ENCODE measurements around the gene MINPP1. TPM values are rescaled to one million over a fixed set of nuclear protein-coding genes. Genes with fewer than 3 reads are reported as not detected.

The MINPP1 gene
- total and polyA plus RNA-seq, 2 of the 13 experiments (the other 11 are each of a cell fraction or from before 2014, with no cell fraction given), result 19.2 to 53.7 TPM

DNA sequence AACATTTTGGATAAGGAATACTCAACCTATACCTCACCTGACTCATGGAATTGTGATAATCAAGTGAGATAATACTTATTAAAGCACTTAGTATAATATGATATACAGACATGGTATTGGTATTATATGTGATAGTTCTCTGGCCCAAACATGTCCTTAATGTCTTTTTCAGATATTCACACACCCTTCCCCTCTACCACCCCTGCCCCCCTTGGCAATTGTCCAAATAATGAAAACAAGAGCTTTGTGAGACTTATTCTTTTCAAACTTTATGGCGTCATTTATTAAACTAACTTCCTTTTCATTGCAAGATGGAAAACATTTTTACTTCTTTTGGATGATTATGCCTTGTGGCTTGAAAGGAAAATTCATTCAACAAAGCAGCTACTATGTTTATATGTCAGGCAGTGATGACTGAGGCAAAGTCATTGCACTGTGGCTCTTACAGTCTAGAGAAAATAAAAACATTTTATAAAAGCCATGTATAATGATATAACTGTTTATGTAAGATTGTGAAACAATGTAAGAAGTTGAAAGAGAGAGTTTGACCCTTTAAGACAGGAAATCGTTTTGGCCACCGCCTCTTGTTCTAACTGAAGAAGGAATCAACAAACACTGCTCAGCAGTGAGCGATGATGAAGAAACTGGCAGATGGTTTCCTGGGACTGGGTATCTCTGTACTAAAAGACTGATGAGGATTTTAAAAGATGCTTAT lies 27.4 kb downstream of the MINPP1 start:
- H2AFZ ChIP-seq (ENCODE audit: low read length), result no peak overlapping the region
- in situ Hi-C loops (cut with HindIII; ENCODE audit: extremely low pct_ligation_motif_present, low pct_unique_long_range_greater_than_20kb) (no loop called here), intact Hi-C loops (cut with micrococcal nuclease; ENCODE audit: unreplicated experiment) (loop anchor here (2.0 to 10.0 kb wide), 2 partner anchors 93 to 127 kb away; partner anchors contain the start of gene PAPSS2)
- no peak overlapping the region for H3K4me2 ChIP-seq (ENCODE audit: low read depth, low read length)
- ChIA-PET POLR2A (no interaction called here), CTCF (ENCODE audit: low intra/inter-chr PET ratio, low total read pairs) (interaction anchor here (2.0 kb wide), 1 partner anchor 203 kb away, joined by 15 read pairs; no protein-coding TSS in a partner anchor)
- no peaks in the 10 kb centered on the region for H4K20me1 ChIP-seq (ENCODE audit: insufficient read depth, low read length)
- no peak overlapping the region for H3K4me3 ChIP-seq (replicated peaks in 1 of 3; ENCODE audit: insufficient read depth in 1 of 3, low read depth in 2 of 3, low read length in 3 of 3)
- WGBS (ENCODE audit: low lambda C conversion rate), result 91% methylated on average over 4 of the region's 4 CpGs
- no TSS peak for BruUV-seq (replicated peaks)
- no peak overlapping the region for H3K9ac ChIP-seq (ENCODE audit: insufficient read depth, low read depth, low read length)
- H3K4me1 ChIP-seq (ENCODE audit: insufficient read depth, low read length), result no peaks in the 10 kb centered on the region
- H3K27me3 ChIP-seq (ENCODE audit: control insufficient read depth in 1 of 2, insufficient read depth in 2 of 2, low read length in 2 of 2), result no peaks in the 10 kb centered on the region
- no peaks in the 10 kb centered on the region for H3K79me2 ChIP-seq (ENCODE audit: insufficient read depth, low read length)
- no peak overlapping the region for H3K27ac ChIP-seq (ENCODE audit: extremely low read length, insufficient read depth, low read length)
- no peak for DNase-seq (ENCODE audit: low spot score)
- peaks cover 0 to 16% of the 10 kb centered on the region in 2 experiments; a peak in 4 of 5 replicates for H3K36me3 ChIP-seq (replicated peaks in 1 of 2; ENCODE audit: control insufficient read depth in 1 of 2, insufficient read depth in 2 of 2, low read length in 2 of 2)
- no peaks in the 10 kb centered on the region for H3K9me3 ChIP-seq (ENCODE audit: low read length)
- FAIRE-seq, result no peak
- no peak for ATAC-seq
- no peak for TF ChIP-seq SKI (IDR thresholded peaks at IDR 0.05; ENCODE audit: partially characterized antibody)
- TF ChIP-seq, protein P1, sequence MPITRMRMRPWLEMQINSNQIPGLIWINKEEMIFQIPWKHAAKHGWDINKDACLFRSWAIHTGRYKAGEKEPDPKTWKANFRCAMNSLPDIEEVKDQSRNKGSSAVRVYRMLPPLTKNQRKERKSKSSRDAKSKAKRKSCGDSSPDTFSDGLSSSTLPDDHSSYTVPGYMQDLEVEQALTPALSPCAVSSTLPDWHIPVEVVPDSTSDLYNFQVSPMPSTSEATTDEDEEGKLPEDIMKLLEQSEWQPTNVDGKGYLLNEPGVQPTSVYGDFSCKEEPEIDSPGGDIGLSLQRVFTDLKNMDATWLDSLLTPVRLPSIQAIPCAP (CRISPR knock-in tag; IDR thresholded peaks at IDR 0.05; ENCODE audit: low read depth), result no peak
- no peak for TF ChIP-seq YEATS4 (CRISPR knock-in tag; IDR thresholded peaks at IDR 0.05; ENCODE audit: borderline replicate concordance)
- TF ChIP-seq PHF20 (CRISPR knock-in tag; IDR thresholded peaks at IDR 0.05), result no peak
- no peak for TF ChIP-seq SRF (IDR thresholded peaks at IDR 0.05; ENCODE audit: low read depth, low read length)
- TF ChIP-seq GABPB1 (CRISPR knock-in tag; IDR thresholded peaks at IDR 0.05), result no peak
- TF ChIP-seq ZNF251 (CRISPR knock-in tag; IDR thresholded peaks at IDR 0.05), result no peak
- TF ChIP-seq, protein P2, sequence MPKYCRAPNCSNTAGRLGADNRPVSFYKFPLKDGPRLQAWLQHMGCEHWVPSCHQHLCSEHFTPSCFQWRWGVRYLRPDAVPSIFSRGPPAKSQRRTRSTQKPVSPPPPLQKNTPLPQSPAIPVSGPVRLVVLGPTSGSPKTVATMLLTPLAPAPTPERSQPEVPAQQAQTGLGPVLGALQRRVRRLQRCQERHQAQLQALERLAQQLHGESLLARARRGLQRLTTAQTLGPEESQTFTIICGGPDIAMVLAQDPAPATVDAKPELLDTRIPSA (CRISPR knock-in tag; IDR thresholded peaks at IDR 0.05; ENCODE audit: borderline replicate concordance), result no peak
- TF ChIP-seq MIER2 (CRISPR knock-in tag; IDR thresholded peaks at IDR 0.05), result no peak
- no peak for TF ChIP-seq ZNF543 (CRISPR knock-in tag; IDR thresholded peaks at IDR 0.05)
- TF ChIP-seq, protein P3, sequence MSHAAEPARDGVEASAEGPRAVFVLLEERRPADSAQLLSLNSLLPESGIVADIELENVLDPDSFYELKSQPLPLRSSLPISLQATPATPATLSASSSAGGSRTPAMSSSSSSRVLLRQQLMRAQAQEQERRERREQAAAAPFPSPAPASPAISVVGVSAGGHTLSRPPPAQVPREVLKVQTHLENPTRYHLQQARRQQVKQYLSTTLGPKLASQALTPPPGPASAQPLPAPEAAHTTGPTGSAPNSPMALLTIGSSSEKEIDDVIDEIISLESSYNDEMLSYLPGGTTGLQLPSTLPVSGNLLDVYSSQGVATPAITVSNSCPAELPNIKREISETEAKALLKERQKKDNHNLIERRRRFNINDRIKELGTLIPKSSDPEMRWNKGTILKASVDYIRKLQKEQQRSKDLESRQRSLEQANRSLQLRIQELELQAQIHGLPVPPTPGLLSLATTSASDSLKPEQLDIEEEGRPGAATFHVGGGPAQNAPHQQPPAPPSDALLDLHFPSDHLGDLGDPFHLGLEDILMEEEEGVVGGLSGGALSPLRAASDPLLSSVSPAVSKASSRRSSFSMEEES (CRISPR knock-in tag; IDR thresholded peaks at IDR 0.05), result no peak
- TF ChIP-seq PAX8 (CRISPR knock-in tag; IDR thresholded peaks at IDR 0.05; ENCODE audit: borderline replicate concordance), result no peak
- TF ChIP-seq, protein P4, sequence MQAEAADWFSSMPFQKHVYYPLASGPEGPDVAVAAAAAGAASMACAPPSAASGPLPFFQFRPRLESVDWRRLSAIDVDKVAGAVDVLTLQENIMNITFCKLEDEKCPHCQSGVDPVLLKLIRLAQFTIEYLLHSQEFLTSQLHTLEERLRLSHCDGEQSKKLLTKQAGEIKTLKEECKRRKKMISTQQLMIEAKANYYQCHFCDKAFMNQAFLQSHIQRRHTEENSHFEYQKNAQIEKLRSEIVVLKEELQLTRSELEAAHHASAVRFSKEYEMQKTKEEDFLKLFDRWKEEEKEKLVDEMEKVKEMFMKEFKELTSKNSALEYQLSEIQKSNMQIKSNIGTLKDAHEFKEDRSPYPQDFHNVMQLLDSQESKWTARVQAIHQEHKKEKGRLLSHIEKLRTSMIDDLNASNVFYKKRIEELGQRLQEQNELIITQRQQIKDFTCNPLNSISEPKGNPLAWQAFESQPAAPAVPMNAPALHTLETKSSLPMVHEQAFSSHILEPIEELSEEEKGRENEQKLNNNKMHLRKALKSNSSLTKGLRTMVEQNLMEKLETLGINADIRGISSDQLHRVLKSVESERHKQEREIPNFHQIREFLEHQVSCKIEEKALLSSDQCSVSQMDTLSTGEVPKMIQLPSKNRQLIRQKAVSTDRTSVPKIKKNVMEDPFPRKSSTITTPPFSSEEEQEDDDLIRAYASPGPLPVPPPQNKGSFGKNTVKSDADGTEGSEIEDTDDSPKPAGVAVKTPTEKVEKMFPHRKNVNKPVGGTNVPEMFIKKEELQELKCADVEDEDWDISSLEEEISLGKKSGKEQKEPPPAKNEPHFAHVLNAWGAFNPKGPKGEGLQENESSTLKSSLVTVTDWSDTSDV (CRISPR knock-in tag; IDR thresholded peaks at IDR 0.05), result no peak
- TF ChIP-seq, protein P5, sequence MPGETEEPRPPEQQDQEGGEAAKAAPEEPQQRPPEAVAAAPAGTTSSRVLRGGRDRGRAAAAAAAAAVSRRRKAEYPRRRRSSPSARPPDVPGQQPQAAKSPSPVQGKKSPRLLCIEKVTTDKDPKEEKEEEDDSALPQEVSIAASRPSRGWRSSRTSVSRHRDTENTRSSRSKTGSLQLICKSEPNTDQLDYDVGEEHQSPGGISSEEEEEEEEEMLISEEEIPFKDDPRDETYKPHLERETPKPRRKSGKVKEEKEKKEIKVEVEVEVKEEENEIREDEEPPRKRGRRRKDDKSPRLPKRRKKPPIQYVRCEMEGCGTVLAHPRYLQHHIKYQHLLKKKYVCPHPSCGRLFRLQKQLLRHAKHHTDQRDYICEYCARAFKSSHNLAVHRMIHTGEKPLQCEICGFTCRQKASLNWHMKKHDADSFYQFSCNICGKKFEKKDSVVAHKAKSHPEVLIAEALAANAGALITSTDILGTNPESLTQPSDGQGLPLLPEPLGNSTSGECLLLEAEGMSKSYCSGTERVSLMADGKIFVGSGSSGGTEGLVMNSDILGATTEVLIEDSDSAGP (CRISPR knock-in tag; IDR thresholded peaks at IDR 0.05; ENCODE audit: borderline replicate concordance), result no peak
- TF ChIP-seq HMG20B (CRISPR knock-in tag; conservative IDR thresholded peaks at IDR 0.05), result no peak

Data from HepG2 (cell line).